Neutrophil (primary cell): ENCODE results near the gene AZU1.

ENCODE experiments used
- H3K27ac ChIP-seq: fragments of 200-600 bp; sonication (generic); 2 replicates; pipeline ENCODE4 v1.5.1; 2016; ENCODE audit warnings: mild to moderate bottlenecking, moderate library complexity
- H3K27me3 ChIP-seq: fragments of 200-600 bp; sonication (generic); 2 replicates; pipeline ENCODE4 v1.6.0; 2016; ENCODE audit warnings: mild to moderate bottlenecking
- H3K36me3 ChIP-seq: fragments of 200-600 bp; sonication (generic); 2 replicates; pipeline ENCODE4 v1.5.1; 2017
- H3K4me1 ChIP-seq, 2 experiments: fragments of 200-600 bp in 1 of 2; sonication (generic) in 1 of 2; 1 replicate in 1 of 2; 2 replicates in 1 of 2; pipeline versions ENCODE4 v1.5.1 to v1.6.1; 2013 to 2016; ENCODE audit warnings: low read depth in 1 of 2, low read length in 1 of 2, mild to moderate bottlenecking in 1 of 2, moderate library complexity in 1 of 2; ENCODE audit not compliant: control insufficient read depth in 1 of 2, insufficient read depth in 1 of 2
- H3K4me3 ChIP-seq, 2 experiments: fragments of 200-600 bp in 1 of 2; sonication (generic) in 1 of 2; 1 replicate in 1 of 2; 2 replicates in 1 of 2; pipeline ENCODE4 v1.5.1; 2013 to 2016; ENCODE audit warnings: low read depth in 1 of 2, low read length in 1 of 2, mild to moderate bottlenecking in 1 of 2, moderate library complexity in 1 of 2
- H3K9me3 ChIP-seq: fragments of 200-600 bp; sonication (generic); 2 replicates; pipeline ENCODE4 v1.5.1; 2016
- CTCF ChIP-seq: fragments of 200-600 bp; sonication (generic); IDR thresholded peaks from 2 replicates; pipeline ENCODE4 v1.5.1; 2016; ENCODE audit warnings: antibody characterized with exemption

The AZU1 gene

GRCh38 chr19:805600-806550, 21.8 kb upstream of the AZU1 start:
- Histone ChIP-seq H3K27ac (no peak overlapping the region), H3K4me3 (no peak overlapping the region), H3K27me3 (no peaks in the 10 kb centered on the region), H3K9me3 (no peaks in the 10 kb centered on the region), H3K36me3 (peaks cover 86% of the 10 kb centered on the region), H3K4me1 (peaks cover 7% of the 10 kb centered on the region in 2 experiments)
- TF ChIP-seq CTCF: no peak

DNA sequence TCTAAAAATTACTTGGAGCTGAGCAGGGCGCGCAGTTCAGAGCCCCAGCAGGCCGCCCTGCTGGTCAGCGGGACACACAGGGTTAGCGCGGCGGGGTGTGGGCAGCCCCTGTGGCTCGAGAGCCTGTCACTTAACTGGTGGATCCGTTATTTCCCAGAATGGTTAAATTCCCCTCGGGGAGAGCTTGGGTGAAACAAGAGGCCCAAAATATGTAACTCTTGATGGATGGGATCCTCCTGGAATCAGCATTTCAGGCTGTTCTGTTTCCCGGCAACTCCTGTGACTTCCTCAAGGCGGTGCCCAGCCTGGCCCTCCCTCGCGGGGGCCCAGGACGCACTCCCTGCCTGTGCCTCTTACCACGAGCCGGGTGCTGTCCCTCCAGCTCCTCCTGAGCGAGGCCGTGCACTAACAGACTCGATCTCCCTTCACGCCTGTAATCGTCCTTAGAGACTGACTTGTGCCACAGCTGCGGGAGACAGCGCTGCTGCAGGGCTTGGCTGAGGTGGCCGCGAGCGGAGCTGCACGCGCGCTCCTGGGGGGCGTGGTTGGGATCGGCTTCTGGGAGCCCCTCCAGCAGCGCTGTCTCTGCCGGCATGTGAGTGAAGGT, 20.7 kb upstream of the AZU1 start:
- Histone ChIP-seq H3K36me3 (peaks cover 88% of the 10 kb centered on the region), H3K27me3 (no peaks in the 10 kb centered on the region), H3K4me3 (no peak overlapping the region), H3K27ac (peak overlapping the region; percentile 25), H3K9me3 (no peaks in the 10 kb centered on the region), H3K4me1 (no peaks in the 10 kb centered on the region)
- TF ChIP-seq CTCF: no peak

DNA sequence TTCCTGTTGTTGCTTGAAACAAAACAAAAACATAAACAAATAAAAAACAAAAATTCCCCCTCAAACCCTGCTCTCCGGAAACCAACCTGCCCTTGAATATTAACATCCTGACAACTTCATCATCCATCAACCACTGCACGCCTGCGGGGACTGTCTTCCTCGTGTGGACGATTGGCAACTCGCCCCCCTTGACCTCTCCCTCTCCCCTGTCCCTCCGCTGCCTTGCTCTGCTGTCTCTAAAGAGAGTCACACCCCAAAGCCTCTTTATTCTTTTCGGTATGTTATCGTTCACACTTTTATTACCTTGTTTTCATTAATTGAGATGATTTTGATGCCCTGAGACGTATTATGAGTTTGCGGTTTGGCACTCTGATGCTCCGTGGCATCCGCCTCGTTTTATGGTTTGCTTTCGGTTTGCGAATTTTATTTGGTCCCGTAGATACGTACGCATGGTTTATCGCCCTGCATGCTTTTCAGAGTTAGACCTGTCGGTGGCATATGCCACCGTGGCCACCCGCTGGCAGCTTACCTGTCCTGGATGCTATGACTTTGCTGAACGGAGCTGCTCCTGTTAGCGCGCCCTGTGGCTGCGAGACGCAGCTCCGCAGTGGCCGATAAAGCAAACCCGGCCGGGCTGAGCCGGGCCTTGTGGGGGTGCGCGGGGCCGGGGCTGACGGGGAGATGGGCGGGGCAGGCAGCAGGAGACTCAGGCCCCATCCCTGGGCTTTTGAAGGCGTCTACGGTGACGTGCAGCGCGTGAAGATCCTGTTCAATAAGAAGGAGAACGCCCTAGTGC, 19.8 kb upstream of the AZU1 start:
- H3K4me3 ChIP-seq: no peak overlapping the region
- H3K27ac ChIP-seq: peak overlapping the region; percentile 25
- H3K27me3 ChIP-seq: no peaks in the 10 kb centered on the region
- H3K36me3 ChIP-seq: peaks cover 91% of the 10 kb centered on the region
- H3K4me1 ChIP-seq: no peaks in the 10 kb centered on the region
- no peak for TF ChIP-seq CTCF
- H3K9me3 ChIP-seq: no peaks in the 10 kb centered on the region

DNA sequence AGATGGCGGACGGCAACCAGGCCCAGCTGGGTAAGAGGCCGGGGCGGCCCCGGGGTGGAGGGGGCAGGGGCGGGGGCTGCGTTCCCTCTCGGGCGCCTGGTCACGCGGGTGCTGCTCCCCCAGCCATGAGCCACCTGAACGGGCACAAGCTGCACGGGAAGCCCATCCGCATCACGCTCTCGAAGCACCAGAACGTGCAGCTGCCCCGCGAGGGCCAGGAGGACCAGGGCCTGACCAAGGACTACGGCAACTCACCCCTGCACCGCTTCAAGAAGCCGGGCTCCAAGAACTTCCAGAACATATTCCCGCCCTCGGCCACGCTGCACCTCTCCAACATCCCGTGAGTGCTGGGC, 19.2 kb upstream of the AZU1 start:
- Histone ChIP-seq H3K4me3 (no peak overlapping the region), H3K36me3 (peaks cover 95% of the 10 kb centered on the region)

More for the DNA sequence above, 19.2 kb upstream of the AZU1 start:
- Histone ChIP-seq H3K27me3 (no peaks in the 10 kb centered on the region), H3K27ac (no peak overlapping the region), H3K4me1 (no peaks in the 10 kb centered on the region), H3K9me3 (no peaks in the 10 kb centered on the region)
- TF ChIP-seq CTCF: no peak
